K562 (cell line): ENCODE data around the gene ACAT2. TPM values are rescaled to one million over a fixed set of nuclear protein-coding genes. Genes with fewer than 3 reads are reported as not detected.

Experiments used
- CCNT2 ChIP-seq: IDR thresholded peaks from 2 replicates; pipeline ENCODE4 v1.6.1; 2011; ENCODE audit warnings: borderline replicate concordance, low read depth, mild to moderate bottlenecking, moderate library complexity, mixed read lengths, low read length; ENCODE audit not compliant: insufficient read length; ENCODE audit errors: extremely low read depth
- DDX20 ChIP-seq: fragments of 450-650 bp; IDR thresholded peaks from 2 replicates; pipeline ENCODE4 v1.6.1; 2016; ENCODE audit warnings: missing genetic modification characterization, low read depth, mild to moderate bottlenecking, missing compliant biosample characterization, moderate library complexity
- KAT8 ChIP-seq: fragments of 450-650 bp; IDR thresholded peaks from 2 replicates; pipeline ENCODE4 v1.6.1; 2016; ENCODE audit warnings: low read depth, mild to moderate bottlenecking
- NUFIP1 ChIP-seq: fragments of 450-650 bp; IDR thresholded peaks from 2 replicates; pipeline ENCODE4 v1.6.1; 2018; ENCODE audit not compliant: partially characterized antibody
- PHF21A ChIP-seq: fragments of 450-650 bp; IDR thresholded peaks from 2 replicates; pipeline ENCODE4 v1.6.1; 2017; ENCODE audit warnings: low read depth, borderline replicate concordance
- RHOXF2B ChIP-seq: fragments of 250-450 bp; sonication (Bioruptor Pico); conservative IDR thresholded peaks from 2 replicates; pipeline ENCODE4 v1.5.1; 2021
- SAP30 ChIP-seq: fragments of 200-600 bp; sonication (generic); IDR thresholded peaks from 2 replicates; pipeline ENCODE4 v1.6.1; 2012; ENCODE audit warnings: borderline replicate concordance, low read depth, mild to moderate bottlenecking, moderate library complexity, low read length, control low read depth, inconsistent platforms; ENCODE audit not compliant: insufficient read depth, poor library complexity, severe bottlenecking
- SNIP1 ChIP-seq: fragments of 450-650 bp; IDR thresholded peaks from 2 replicates; pipeline ENCODE4 v1.7.1; 2017; ENCODE audit warnings: low read depth, mild to moderate bottlenecking
- WHSC1 ChIP-seq: IDR thresholded peaks from one replicate; pipeline ENCODE4 v1.6.1; 2012; ENCODE audit warnings: low read length, control low read depth, inconsistent platforms
- ZBTB40 ChIP-seq, 2 experiments: fragments of 450-650 bp in 1 of 2; sonication (generic) in 1 of 2; formaldehyde crosslinking in 1 of 2; IDR thresholded peaks; 2 replicates each; pipeline versions ENCODE4 v1.7.1 to v1.9.0; 2016 to 2022; ENCODE audit warnings: inconsistent platforms in 1 of 2, mild to moderate bottlenecking in 1 of 2, missing genetic modification reagents in 1 of 2
- ZFPM2 ChIP-seq: fragments of 250-450 bp; sonication (Bioruptor Pico); IDR thresholded peaks from 2 replicates; pipeline ENCODE4 v1.5.1; 2022; ENCODE audit warnings: mild to moderate bottlenecking
- polyA plus RNA-seq, 8 experiments: library from polyadenylated mRNA; depleted of rRNA in 4 of 8; stranded (reverse) in 5 of 8; unstranded in 3 of 8; fragments of >200 nt; fragmentation: Nextera tagmentation in 2 of 8; fragmentation: Illumina TruSeq in 1 of 8; extraction: Ambion mirVana in 2 of 8; extraction: Trizol in 1 of 8; gene quantifications; 2 replicates each; pipeline versions ENCODE4 v1.2.1 to v1.2.3, GENCODE V29; 2011 to 2014; ENCODE audit warnings: inconsistent platforms in 1 of 8, missing spikeins in 1 of 8
- total RNA-seq, 7 experiments: library from RNA; depleted of rRNA in 6 of 7; stranded (reverse); fragments of >200 nt in 6 of 7; fragmentation: Illumina TruSeq in 2 of 7; extraction: Trizol in 2 of 7; gene quantifications; 2 replicates each; pipeline versions ENCODE4 v1.2.1 to v1.2.3, GENCODE V29; 2011 to 2021; ENCODE audit warnings: low replicate concordance in 1 of 7
- TF ChIP-seq, protein P1 (sequence below): fragments of 250-450 bp; sonication (Bioruptor Pico); IDR thresholded peaks from 2 replicates; pipeline ENCODE4 v1.5.0; 2022; ENCODE audit warnings: mild to moderate bottlenecking
- TF ChIP-seq, protein P2 (sequence below): fragments of 450-650 bp; conservative IDR thresholded peaks from 2 replicates; pipeline ENCODE4 v1.6.1; 2016; ENCODE audit warnings: missing genetic modification characterization, low read depth, mild to moderate bottlenecking, control low read depth, missing compliant biosample characterization

ACAT2 gene
- total and polyA plus RNA-seq, 9 of the 15 experiments (the other 6 are each of a cell fraction or from before 2014, with no cell fraction given) = 63.0 to 309 (median 144) TPM

DNA sequence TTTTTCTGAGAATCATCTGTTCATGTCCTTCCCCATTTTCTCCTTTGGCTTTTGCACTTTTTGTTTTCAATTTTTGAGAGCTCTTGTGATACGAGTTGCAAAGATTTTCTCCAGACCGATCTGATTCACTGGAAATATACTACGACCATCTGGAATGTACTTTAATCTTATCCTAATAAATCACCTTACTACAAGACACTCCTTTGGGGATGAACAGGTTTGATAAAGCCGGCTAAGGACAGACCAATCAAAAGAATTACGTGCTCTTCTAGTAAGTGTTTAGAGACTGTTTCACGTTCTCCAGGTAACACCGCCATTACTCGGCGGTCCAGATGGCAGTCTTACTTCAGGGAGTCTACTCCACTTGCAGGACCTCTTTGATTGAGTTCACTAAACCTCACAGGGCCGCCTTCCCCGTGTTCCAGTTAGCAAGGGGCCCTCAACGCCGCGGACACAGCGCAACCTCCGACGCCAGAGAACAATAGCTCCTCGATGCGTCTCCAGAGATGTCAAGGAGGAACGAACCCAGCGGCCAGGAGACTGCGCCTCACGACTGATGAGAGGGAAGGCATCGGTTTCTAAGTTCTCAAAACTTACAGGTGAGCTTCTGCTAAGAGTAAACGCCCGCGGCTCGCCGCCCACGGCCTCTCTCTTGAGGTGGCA is 35.5 kb upstream of the ACAT2 start (continued):
- TF ChIP-seq, protein P1, sequence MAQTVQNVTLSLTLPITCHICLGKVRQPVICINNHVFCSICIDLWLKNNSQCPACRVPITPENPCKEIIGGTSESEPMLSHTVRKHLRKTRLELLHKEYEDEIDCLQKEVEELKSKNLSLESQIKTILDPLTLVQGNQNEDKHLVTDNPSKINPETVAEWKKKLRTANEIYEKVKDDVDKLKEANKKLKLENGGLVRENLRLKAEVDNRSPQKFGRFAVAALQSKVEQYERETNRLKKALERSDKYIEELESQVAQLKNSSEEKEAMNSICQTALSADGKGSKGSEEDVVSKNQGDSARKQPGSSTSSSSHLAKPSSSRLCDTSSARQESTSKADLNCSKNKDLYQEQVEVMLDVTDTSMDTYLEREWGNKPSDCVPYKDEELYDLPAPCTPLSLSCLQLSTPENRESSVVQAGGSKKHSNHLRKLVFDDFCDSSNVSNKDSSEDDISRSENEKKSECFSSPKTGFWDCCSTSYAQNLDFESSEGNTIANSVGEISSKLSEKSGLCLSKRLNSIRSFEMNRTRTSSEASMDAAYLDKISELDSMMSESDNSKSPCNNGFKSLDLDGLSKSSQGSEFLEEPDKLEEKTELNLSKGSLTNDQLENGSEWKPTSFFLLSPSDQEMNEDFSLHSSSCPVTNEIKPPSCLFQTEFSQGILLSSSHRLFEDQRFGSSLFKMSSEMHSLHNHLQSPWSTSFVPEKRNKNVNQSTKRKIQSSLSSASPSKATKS (CRISPR knock-in tag) = 0 out of 2 replicates have a peak, but pooled peaks have one; percentile 63
- TF ChIP-seq WHSC1 (no peak), PHF21A (0 out of 2 replicates have a peak, but pooled peaks have one; percentile 39), RHOXF2B (CRISPR knock-in tag) (0 out of 2 replicates have a peak, but pooled peaks have one; percentile 5), KAT8 (0 out of 2 replicates have a peak, but pooled peaks have one; percentile 8), ZBTB40 (IDR thresholded peaks at IDR 0.05) (peak; percentile 15; the same call in 1 of the 2 replicates), ZBTB40 (CRISPR knock-in tag; IDR thresholded peaks at IDR 0.05) (no peak), ZFPM2 (CRISPR knock-in tag) (0 out of 2 replicates have a peak, but pooled peaks have one; percentile 56), SAP30 (peak; percentile 80), DDX20 (0 out of 2 replicates have a peak, but pooled peaks have one; percentile 20), NUFIP1 (peak; percentile 66), SNIP1 (0 out of 2 replicates have a peak, but pooled peaks have one; percentile 30), CCNT2 (no peak)
- TF ChIP-seq, protein P2, sequence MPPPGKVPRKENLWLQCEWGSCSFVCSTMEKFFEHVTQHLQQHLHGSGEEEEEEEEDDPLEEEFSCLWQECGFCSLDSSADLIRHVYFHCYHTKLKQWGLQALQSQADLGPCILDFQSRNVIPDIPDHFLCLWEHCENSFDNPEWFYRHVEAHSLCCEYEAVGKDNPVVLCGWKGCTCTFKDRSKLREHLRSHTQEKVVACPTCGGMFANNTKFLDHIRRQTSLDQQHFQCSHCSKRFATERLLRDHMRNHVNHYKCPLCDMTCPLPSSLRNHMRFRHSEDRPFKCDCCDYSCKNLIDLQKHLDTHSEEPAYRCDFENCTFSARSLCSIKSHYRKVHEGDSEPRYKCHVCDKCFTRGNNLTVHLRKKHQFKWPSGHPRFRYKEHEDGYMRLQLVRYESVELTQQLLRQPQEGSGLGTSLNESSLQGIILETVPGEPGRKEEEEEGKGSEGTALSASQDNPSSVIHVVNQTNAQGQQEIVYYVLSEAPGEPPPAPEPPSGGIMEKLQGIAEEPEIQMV (tag) = peak; percentile 78
